Gastroesophageal sphincter (tissue), 4 donors: ENCODE results near the gene FAM228B. TPM values are rescaled to one million over a fixed set of nuclear protein-coding genes. Genes with fewer than 3 reads are reported as not detected.

Experiments used
- ATAC-seq: fragments of 150-250 bp; one replicate; pipeline ENCODE4 v1.9.1; 2016; ENCODE audit warnings: mild to moderate bottlenecking, moderate library complexity
- H3K27ac ChIP-seq, 4 donors: fragments of 200-600 bp; sonication (generic) in 3 of 4; 1 replicate in 3 of 4; 2 replicates in 1 of 4; pipeline ENCODE4 v1.5.1; 2016 to 2019
- H3K27me3 ChIP-seq: fragments of 200-600 bp; sonication (generic); one replicate; pipeline ENCODE4 v1.5.1; 2019
- H3K36me3 ChIP-seq, 2 donors: fragments of 200-600 bp; sonication (generic); one replicate each; pipeline ENCODE4 v1.5.1; 2019; ENCODE audit warnings: control low read depth in 1 of 2
- H3K4me1 ChIP-seq, 3 donors: fragments of 200-600 bp; sonication (generic); 1 replicate in 2 of 3; 2 replicates in 1 of 3; pipeline ENCODE4 v1.5.1; 2016 to 2019; ENCODE audit warnings: control low read depth in 2 of 3
- H3K4me3 ChIP-seq, 2 donors: fragments of 200-600 bp; sonication (generic); one replicate each; pipeline ENCODE4 v1.5.1; 2019; ENCODE audit warnings: mild to moderate bottlenecking in 1 of 2, moderate library complexity in 1 of 2
- H3K9me3 ChIP-seq, 3 donors: fragments of 200-600 bp; sonication (generic); one replicate each; pipeline ENCODE4 v1.5.1; 2017 to 2019; ENCODE audit warnings: control low read depth in 2 of 3
- CTCF ChIP-seq, 4 experiments: fragments of 200-600 bp in 2 of 4; fragments of 450-650 bp in 2 of 4; sonication (generic) in 1 of 4; IDR thresholded peaks; one replicate each; pipeline ENCODE4 v1.5.1; 2017 to 2019; ENCODE audit warnings: antibody characterized with exemption in 4 of 4, mild to moderate bottlenecking in 2 of 4, moderate library complexity in 2 of 4
- EP300 ChIP-seq: sonication (generic); formaldehyde crosslinking; IDR thresholded peaks from one replicate; pipeline ENCODE4 v1.6.1; 2017; ENCODE audit warnings: antibody characterized with exemption, mild to moderate bottlenecking
- POLR2A ChIP-seq, 2 donors: fragments of 450-650 bp; IDR thresholded peaks; one replicate each; pipeline ENCODE4 v1.6.1; 2017; ENCODE audit warnings: antibody characterized with exemption in 2 of 2, mild to moderate bottlenecking in 2 of 2, moderate library complexity in 1 of 2
- POLR2AphosphoS5 ChIP-seq: sonication (generic); formaldehyde crosslinking; IDR thresholded peaks from one replicate; pipeline ENCODE4 v1.6.1; 2017; ENCODE audit warnings: antibody characterized with exemption
- WGBS, 2 donors: methylation state at CpG; one replicate each; pipeline ENCODE4 v1.1.5; 2018; ENCODE audit warnings: low coverage in 1 of 2; 5-methylcytosine and 5-hydroxymethylcytosine counted together
- total RNA-seq, 4 donors: library from RNA; depleted of rRNA; stranded (reverse); fragments of >200 nt; gene quantifications; one replicate each; pipeline ENCODE4 v1.1.0, GENCODE V29; 2016

FAM228B gene
- total RNA-seq, 4 donors from 2014 or later: 24.0 to 45.5 (median 30.9) TPM

GRCh38 chr2:24082787-24083566 lies 40.3 kb upstream of the FAM228B start:
- TF ChIP-seq POLR2A (IDR thresholded peaks at IDR 0.05) (no peak), CTCF (IDR thresholded peaks at IDR 0.05) (no peak), EP300 (no peak)
- WGBS, 2 donors: 74% methylated on average over 3 of the region's 8 CpGs; no CpG with 5 or more reads in 1 of the 2 donors
- Histone ChIP-seq H3K27ac (peak overlapping the region in 3 of 4 donors; percentile 90 to 96 (median 91)), H3K27me3 (no peaks in the 10 kb centered on the region), H3K4me1 (peaks cover 0 to 26% (median 11%) of the 10 kb centered on the region in 3 donors), H3K4me3 (peak overlapping the region in 1 of 2 donors; percentile 63), H3K9me3 (no peaks in the 10 kb centered on the region), H3K36me3 (peaks cover 0 to 54% of the 10 kb centered on the region in 2 donors)
- ATAC-seq: no peak

GRCh38 chr2:24083567-24084385 lies 39.5 kb upstream of the FAM228B start:
- peak; percentile 46 for ATAC-seq
- TF ChIP-seq EP300: no peak
- peak in 1 of 2 donors; percentile 5 for TF ChIP-seq POLR2A (IDR thresholded peaks at IDR 0.05)
- H3K4me3 ChIP-seq: peak overlapping the region; percentile 42 to 63
- no peaks in the 10 kb centered on the region for H3K27me3 ChIP-seq
- H3K36me3 ChIP-seq: peaks cover 0 to 61% of the 10 kb centered on the region in 2 donors
- 11% methylated on average over 3 of the region's 30 CpGs; no CpG with 5 or more reads in 1 of the 2 donors for WGBS, 2 donors
- no peaks in the 10 kb centered on the region for H3K9me3 ChIP-seq
- H3K4me1 ChIP-seq: peaks cover 0 to 24% (median 11%) of the 10 kb centered on the region in 3 donors
- H3K27ac ChIP-seq: peak overlapping the region; percentile 47 to 96 (median 90)

GRCh38 chr2:24084386-24085199 lies 38.7 kb upstream of the FAM228B start, which contains the start of gene TP53I3:
TP53I3 (minus strand) TSS chr2:24084834; CDS start chr2:24084326, 508 bp downstream.
- 0 to 3% methylated on average over 4 to 6 of the region's 44 CpGs for WGBS, 2 donors
- Histone ChIP-seq H3K4me3 (peak within 1 kb of the TSS; percentile 42 to 63), H3K27me3 (no peaks in the 10 kb centered on the region), H3K27ac (peak within 1 kb of the TSS; percentile 51 to 96 (median 90)), H3K4me1 (peaks cover 0 to 24% (median 11%) of the 10 kb centered on the region in 3 donors), H3K36me3 (peaks cover 0 to 55% of the 10 kb centered on the region in 2 donors), H3K9me3 (no peaks in the 10 kb centered on the region)
- ATAC-seq: peak; percentile 96
- peak; percentile 63 for TF ChIP-seq POLR2AphosphoS5
- TF ChIP-seq CTCF (IDR thresholded peaks at IDR 0.05): peak; percentile 92 to 98 (median 96)
- peak; percentile 58 to 65 for TF ChIP-seq POLR2A (IDR thresholded peaks at IDR 0.05)
- TF ChIP-seq EP300: no peak

- ATAC-seq: peak; percentile 20
- Histone ChIP-seq H3K27me3 (no peaks in the 10 kb centered on the region), H3K36me3 (peaks cover 0 to 49% of the 10 kb centered on the region in 2 donors), H3K9me3 (no peaks in the 10 kb centered on the region), H3K27ac (peak overlapping the region; percentile 51 to 96 (median 90)), H3K4me3 (peak overlapping the region; percentile 42 to 63), H3K4me1 (peaks cover 0 to 24% (median 11%) of the 10 kb centered on the region in 3 donors)
- 0 to 5% methylated on average over 7 to 11 of the region's 11 CpGs for whole genome bisulfite sequencing, 2 donors
- TF ChIP-seq POLR2AphosphoS5 (no peak), EP300 (no peak), POLR2A (IDR thresholded peaks at IDR 0.05) (no peak), CTCF (IDR thresholded peaks at IDR 0.05) (no peak)
These were observed 38.1 kb upstream of the FAM228B start for GRCh38 chr2:24085200-24085489.

GRCh38 chr2:24086241-24086640 lies 37.0 kb upstream of the FAM228B start:
- no peak overlapping the region for H3K27ac ChIP-seq
- H3K36me3 ChIP-seq: peaks cover 0 to 41% of the 10 kb centered on the region in 2 donors
- H3K4me1 ChIP-seq: peaks cover 0 to 24% (median 11%) of the 10 kb centered on the region in 3 donors
- H3K4me3 ChIP-seq: no peak overlapping the region
- H3K27me3 ChIP-seq: no peaks in the 10 kb centered on the region
- no peaks in the 10 kb centered on the region for H3K9me3 ChIP-seq
- WGBS, 2 donors: 75 to 78% methylated on average over 1 of the region's 1 CpG
- no peak for ATAC-seq
- no peak for TF ChIP-seq CTCF (IDR thresholded peaks at IDR 0.05)
- no peak for TF ChIP-seq EP300
- TF ChIP-seq POLR2A (IDR thresholded peaks at IDR 0.05): no peak
- no peak for TF ChIP-seq POLR2AphosphoS5
